CD4-positive, alpha-beta T cell treated with Interleukin-6 for 4 hours (primary cell): Measurements from ENCODE around the gene SYNM.

Experiments
- DNase-seq: peaks from one replicate; pipeline ENCODE4 v3.0.0-alpha.2; 2020; ENCODE audit warnings: mixed read lengths

Gene SYNM

DNA sequence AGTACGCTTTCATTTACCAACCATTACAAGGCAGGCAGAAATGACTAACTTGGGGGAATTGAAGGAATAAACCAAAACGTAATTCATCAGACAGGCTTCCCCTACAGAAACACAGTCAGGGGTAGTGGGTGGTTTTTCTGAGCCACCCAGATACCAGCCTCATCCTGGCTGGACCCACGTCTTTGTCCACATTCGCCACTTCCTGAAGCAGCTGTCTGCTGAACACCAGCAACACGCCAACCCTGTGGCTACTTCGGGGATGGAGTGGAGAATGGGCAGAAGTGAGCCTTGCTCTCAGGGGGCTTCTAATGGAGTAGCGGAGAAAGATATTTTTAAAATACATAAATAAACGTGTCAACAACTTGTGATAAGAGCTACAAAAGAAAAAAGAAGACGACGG, 40.1 kb downstream of the SYNM start:
- DNase-seq: no peak

DNA sequence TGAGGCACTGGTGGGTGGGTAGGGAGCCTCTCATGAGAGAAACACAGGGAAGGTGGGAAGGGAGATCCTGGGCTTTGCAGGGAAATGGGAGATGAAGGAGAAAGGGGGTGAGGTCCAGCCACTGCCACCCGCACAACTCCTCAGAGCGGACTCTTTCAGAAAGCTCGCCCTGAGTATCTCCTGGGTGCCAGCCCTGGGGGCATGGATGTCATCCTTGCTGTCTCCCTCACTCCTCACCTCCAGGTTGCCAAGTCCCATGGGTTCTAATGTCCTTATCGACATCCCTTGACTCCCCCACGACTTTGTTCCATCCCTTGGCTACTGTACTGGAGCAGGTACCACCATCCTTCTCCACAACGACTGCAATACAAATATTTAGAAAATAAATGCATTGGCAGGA, 40.9 kb downstream of the SYNM start:
- no peak for DNase-seq

- no peak for DNase-seq
Observed at GRCh38 chr15:99146661-99147060, 41.8 kb downstream of the SYNM start.

- no peak for DNase-seq
Observed at GRCh38 chr15:99148851-99149276, 44.0 kb downstream of the SYNM start.

DNA sequence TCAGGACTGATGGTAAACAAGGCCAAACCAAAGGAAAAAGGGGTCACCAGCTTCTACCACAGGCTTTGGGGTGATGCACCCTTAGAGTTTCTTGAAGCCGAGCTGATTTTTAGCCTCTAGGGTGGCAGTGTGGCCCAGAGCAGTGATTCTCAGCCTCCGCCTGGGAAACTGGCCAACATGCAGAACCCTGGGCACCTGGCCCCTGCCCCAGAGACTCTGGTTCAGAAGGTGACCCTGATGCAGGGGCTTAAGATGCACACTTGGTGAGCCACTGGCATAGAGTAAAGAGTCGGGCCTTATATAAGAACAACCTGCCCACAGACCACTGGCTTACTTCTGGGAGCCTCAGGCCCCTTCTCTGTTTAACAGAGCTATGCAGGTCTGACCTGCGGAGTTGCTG, 44.5 kb downstream of the SYNM start:
- DNase-seq: no peak

DNA sequence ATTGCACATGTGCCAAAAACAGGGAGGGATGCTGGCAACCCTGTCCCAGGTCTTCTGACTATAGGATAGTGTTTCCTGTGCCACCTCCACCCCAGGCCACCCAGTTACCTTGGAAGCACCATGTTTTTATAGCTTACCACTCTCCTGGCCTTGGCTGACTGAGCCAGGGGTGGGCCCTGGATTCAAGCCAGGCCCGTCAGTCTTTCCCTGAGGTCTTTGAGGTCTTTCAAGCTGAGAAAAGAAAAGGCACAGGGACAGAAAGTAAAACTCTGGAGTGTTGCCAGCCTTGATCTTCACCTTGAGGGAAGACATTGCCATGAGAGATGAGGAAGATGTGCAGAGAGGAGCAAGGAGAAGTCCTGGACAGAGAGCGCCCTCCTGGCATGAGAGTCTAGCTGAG, 46.3 kb downstream of the SYNM start:
- no peak for DNase-seq

- no peak for DNase-seq
Observed at GRCh38 chr15:99153026-99153535, 48.2 kb downstream of the SYNM start.

DNA sequence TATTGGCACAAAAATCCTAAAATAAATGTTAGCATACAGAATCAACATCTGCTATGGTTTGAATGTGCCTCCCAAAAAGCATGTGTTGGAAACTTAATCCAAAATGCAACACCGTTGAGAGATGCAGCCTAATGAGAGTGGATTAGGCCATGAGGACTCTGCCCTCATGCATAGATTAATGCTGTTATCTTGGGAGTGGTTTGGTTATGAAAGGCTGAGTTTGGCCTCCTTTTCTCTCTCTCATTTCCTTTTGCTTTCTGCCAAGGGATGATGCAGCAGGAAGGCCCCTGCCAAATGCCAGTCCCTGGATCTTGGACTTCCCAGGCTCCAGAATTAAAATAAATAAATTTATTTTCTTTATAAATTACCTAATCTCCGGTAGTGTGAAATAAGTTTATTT, 49.4 kb downstream of the SYNM start:
- no peak for DNase-seq

DNA sequence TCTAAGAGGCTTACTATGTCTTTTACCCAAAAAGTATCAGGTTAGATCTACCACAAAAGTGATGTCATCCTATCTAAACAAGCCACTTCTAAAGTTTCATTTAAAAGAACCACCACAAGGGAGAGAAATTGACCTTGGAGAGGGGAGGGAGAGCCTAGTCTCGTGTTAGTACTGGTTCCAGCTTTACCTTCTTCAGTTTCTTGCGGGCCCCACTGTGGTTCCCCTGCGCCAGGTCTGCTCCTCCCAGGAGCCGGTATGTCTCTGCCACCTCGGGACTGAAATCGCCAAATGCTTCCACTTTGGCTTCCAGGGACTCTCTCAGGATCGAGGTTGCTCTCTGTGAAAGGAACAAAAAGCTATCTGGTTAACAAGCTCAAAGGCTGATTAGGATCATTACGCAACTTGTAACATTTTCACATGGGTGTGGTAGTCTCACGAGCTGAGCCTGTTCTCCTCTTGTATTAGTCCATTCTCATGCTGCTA, 51.1 kb downstream of the SYNM start:
- no peak for DNase-seq

DNA sequence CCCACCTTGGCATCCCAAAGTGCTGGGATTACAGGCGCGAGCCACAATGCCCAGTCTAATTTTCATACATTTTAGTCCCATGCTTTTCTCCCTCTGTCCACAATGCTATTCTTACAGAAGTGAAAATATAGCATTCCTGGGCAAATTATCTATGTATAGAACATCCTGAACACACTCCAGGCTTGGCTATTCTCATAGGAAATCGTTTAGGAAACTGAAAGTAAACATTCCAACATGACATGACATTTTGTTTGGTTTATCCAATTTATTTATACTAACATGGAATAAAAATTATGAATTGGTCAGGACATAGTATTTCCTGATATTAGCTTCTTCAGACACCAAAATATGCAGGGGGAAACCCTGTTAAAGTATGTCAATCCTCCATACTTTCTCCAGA, 52.6 kb downstream of the SYNM start:
- no peak for DNase-seq

GRCh38 chr15:99158626-99159412, 53.9 kb downstream of the SYNM start:
- DNase-seq: no peak

DNA sequence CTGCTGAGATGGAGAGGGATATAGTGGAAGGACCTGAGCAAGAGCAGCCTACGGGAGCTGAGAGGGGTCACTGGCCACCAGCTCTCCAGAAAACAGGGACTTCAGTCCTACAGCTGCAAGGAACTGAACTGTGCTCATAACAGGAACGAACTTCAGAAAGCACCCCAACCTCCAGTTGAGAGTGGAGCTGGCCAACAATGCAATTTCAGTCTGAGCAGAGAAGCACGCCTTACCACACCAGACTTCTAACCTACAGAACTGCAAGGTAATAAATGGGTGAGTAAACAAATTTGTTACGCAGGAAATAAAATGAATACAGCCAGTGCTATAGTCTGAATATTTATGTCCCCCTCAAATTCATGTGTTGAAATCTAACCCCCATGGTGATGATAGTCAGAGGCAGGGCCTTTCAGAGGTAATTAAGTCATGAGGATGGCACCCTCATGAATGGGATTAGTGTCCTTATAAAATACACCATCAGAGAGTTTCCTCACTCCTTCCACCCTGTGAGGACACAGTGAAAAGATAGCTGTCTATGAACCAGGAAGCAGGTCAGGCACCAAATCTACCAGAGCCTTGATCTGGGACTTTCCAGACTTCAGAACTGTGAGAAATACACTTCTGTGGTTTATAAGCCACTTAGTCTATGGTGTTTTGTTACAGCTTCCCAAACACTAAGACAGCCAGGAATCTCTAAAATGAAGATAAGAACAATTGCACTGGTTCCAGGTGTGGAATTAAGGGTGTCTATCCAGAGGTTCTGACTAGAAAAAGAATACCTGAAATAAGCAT, 58.6 kb downstream of the SYNM start:
- DNase-seq: no peak

DNA sequence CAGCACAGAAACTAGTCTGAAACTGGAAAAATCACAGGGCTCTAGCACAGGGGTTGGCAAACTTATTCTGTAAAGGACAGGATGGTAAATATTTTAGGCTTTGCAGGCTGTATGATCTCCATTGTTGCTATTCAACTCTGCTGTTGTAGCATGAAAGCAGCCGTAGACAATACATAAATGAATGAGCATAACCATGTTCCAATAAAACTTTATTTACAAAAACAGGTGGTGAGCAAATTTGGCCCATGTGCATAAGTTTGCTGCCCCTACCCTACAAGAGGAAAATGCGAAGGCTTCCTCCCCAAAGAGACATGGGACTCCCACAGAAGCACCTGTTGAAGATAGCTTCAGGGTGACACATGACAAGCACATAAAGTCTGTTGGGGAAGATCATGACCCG, 59.2 kb downstream of the SYNM start:
- no peak for DNase-seq

DNA sequence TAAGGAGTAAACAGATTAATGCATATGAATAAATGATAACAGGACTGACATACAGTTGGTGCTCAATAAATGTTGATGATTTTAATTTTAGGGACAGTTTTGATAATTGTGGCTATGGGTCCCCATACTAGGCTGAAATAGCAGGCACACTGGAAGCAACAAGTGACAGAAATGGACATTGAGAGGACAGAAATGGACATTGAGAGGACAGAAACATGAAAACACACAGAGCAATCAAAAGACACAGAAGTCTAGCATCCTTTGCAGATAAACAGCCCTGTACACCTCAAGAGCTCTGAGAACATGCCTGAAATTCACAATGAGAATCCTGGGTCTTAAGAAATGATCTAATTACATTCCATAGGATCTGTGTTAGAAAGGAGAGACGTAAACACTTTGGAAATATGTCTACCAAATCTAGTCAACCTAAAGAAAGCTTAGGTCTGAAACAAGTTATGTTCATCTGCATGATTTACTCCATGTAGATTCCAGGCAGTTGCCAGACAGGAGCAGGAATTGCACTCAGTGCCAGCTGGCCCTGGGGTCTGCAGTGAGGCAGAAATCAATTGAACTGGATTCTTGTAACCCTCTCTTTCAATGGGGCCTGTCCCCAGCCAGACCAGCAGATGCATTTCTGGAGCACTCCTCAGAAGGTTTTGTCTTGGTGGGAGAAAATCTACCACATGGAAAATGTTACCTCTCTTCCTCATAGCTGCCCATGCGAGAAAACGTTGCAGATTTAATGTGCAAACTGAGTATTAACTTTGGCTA, 60.3 kb downstream of the SYNM start:
- DNase-seq: no peak

DNA sequence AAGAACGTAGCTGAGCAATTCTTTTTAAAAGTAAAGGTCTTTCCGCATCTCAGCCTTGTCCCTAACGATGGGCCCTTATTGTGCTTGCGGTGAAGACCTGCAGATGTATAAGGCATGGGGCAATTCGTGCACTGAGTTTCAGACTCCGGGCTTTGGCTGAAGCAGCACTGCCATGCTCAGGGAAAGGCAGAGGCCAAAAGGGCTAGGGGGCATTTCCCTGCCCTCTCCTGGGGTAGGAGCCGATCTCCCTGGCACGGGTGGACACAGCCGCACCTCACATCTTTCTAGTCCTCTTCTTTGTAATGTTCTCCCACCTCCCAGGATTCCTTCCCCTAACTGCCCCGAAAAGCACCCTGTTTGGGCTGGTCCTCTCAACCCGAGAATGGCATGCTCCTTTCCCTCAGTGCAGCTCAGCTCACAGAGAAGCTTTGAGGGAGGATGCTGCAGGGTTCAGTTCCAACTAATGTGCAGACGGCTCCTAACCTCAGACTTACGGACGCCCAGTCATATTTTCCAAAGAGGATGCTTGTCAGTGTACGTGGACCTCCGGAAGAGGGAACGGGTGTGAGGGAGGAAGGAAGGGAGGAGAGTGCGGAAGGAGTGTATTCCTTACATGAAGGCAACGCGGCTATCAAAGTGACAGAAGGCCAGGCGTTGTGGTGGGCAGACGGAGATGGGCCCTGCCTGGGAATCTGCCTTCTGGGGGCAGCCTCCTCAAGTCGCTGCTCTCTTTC, 61.2 kb downstream of the SYNM start:
- no peak for DNase-seq

- DNase-seq: no peak
Observed at GRCh38 chr15:99167201-99167600, 62.3 kb downstream of the SYNM start.

GRCh38 chr15:99167640-99168039, 62.8 kb downstream of the SYNM start:
- DNase-seq: no peak

DNA sequence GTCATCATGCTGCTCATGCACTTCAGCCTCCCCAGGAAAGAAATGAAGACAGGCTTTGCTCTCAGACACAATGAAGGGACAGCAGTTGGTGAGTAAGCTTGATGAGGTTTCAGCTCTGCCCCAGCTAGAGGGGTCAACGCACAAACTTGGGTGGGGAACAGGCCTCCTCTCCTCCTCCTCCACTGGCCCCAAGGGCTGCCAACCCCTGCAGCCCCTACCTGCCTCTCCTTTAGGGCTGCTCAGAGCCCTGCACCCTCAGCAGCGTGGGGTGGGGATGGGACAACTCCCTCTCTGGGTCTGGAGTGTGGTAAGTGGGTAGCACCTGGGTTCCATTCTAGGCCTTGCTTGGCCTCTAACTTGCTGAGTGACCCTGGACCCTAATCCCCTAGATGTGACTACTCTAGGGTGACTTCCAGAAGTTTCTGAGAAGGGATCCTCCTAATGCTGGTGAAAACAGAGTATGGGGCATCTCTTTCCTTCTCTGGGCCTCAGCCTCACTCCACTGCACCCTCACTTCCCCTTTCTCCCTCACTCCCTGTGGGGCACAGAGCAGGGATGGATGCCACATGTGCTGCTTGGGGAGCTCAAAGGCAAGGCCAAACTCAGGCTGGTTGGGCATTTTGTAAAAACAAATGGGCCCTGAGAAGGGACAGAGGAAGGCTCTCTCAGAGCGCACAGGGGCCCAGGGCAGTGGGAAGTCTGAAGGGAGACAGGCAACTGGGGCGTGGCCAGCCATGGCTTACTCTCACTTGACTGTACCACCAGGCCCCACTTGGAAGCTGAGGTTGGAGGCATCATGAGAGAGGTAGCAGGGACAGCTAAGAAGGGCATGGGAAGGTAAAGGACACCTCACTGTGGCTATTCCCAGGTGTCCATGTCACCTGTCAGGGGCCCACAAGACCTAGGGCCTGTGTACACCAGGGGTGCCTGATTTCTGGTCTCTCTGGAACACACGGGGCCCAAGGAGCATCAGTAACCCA, 64.0 kb downstream of the SYNM start:
- no peak for DNase-seq

- no peak for DNase-seq
Observed at GRCh38 chr15:99169769-99170311, 65.0 kb downstream of the SYNM start.

- DNase-seq: no peak
Observed at GRCh38 chr15:99170476-99171065, 65.7 kb downstream of the SYNM start.
